Measurements from ENCODE around the gene PTRH1. TPM values are rescaled to one million over a fixed set of nuclear protein-coding genes. Genes with fewer than 3 reads are reported as not detected.
A peak's percentile ranks its signal among the peaks of the same experiment; 100 is the strongest.

Gene PTRH1
- total and polyA plus RNA-seq, 7 experiments from 2014 or later: 7.8 to 28.7 (median 9.4) TPM

DNA sequence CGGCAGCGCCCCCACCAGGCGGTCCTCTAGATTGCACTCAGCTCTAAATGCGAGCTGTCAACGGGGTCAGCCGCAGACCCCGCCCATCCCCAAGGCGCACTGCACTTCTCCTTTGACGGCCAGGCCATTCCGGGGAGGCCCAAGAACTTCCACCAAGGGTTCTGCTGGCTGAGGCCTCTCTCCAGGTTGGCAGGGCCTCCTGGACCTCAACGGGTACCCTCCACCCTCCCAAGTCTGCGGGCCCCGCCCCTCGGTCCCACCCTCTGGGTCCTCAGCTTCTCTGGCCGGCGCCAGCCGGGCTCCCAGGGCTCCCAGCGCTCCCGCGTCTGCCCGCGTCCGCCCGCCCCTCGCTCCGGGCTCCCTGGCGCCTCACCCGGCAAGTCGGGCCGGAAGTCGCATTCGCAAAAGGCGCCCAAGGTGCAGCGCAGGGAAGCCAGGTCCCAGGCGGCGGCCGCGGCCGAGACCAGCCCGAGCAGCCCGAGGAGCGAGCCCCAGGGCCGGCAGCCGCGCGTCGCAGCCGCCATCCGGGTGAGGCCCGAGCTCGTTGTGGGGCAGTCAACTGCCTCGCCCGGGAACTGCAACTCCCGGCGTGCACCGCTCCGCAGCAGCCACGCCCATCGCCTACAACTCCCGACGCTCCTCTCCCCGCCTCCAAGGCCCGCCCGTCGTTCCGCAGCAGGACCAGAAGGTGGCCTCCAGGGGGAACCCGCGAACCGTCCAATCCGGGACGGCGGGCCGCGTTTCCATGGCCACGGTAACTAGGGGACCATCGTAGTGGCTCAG is 19.5 kb upstream of the PTRH1 start, which contains the start of gene TOR2A:
TSS of gene TOR2A (minus strand) at position 548 of the 783 bp plus-strand sequence. CDS start at position 524, 24 bp downstream.
- no peaks in the 10 kb centered on the region for H3K9me3 ChIP-seq (ENCODE audit: control insufficient read depth in 2 of 3, low read length in 3 of 3)
- no peaks in the 10 kb centered on the region for H3K27me3 ChIP-seq (ENCODE audit: control insufficient read depth in 2 of 2, insufficient read depth in 2 of 2, low read length in 2 of 2)
- peak; percentile 97 to 99 (median 98) for DNase-seq
- intact Hi-C loops (cut with micrococcal nuclease): loop anchor here (1.0 to 10.0 kb wide), 21 partner anchors 20 to 795 kb away; partner anchors contain the start of genes FPGS (in 2 of the 2), NAIF1 (in 2 of the 2), PTRH1 (in 2 of the 2) and LRSAM1 (in 1 of the 2)
- Mint-ChIP-seq H3K4me3 (peak within 1 kb of the TSS; percentile 82 to 97 (median 88)), H3K27ac (peak within 1 kb of the TSS; percentile 89 to 98 (median 93)), H3K9me3 (peaks cover 0 to 4% (median 0%) of the 10 kb centered on the region in 11 donors), H3K36me3 (peaks cover 0 to 19% (median 6%) of the 10 kb centered on the region in 5 donors), H3K4me1 (peaks cover 0 to 21% (median 18%) of the 10 kb centered on the region in 7 donors), H3K27me3 (no peaks in the 10 kb centered on the region)
- H3K4me1 ChIP-seq (ENCODE audit: control insufficient read depth in 2 of 2, insufficient read depth in 2 of 2, low read length in 2 of 2): peaks cover 14 to 15% of the 10 kb centered on the region in 2 donors
- peak within 1 kb of the TSS; percentile 88 for H3K27ac ChIP-seq (ENCODE audit: low read depth, low read length)
- H3K36me3 ChIP-seq (ENCODE audit: control insufficient read depth in 2 of 3, insufficient read depth in 3 of 3, low read length in 3 of 3): peaks cover 0 to 41% (median 3%) of the 10 kb centered on the region in 3 experiments
- ATAC-seq: peak; percentile 97
- POLR2A ChIA-PET: interaction anchor here (0.7 to 2.0 kb wide), 19 partner anchors 10 to 285 kb away, joined by 3 to 23 read pairs (median 4); partner anchors contain the start of genes CDK9, PTRH1, SH2D3C and ST6GALNAC4
- peak within 1 kb of the TSS; percentile 73 for H3K4me3 ChIP-seq (ENCODE audit: low read length)
- CTCF ChIA-PET: interaction anchor here (0.6 to 2.9 kb wide), 42 partner anchors 9 to 765 kb away, joined by 3 to 32 read pairs (median 4); partner anchors contain the start of genes CDK9, FPGS, PTRH1 and SH2D3C

- Histone ChIP-seq H3K4me1 (ENCODE audit: control insufficient read depth in 2 of 2, insufficient read depth in 2 of 2, low read length in 2 of 2) (peaks cover 14 to 15% of the 10 kb centered on the region in 2 donors), H3K27me3 (ENCODE audit: control insufficient read depth in 2 of 2, insufficient read depth in 2 of 2, low read length in 2 of 2) (no peaks in the 10 kb centered on the region), H3K27ac (ENCODE audit: low read depth, low read length) (peak overlapping the region; percentile 88), H3K9me3 (ENCODE audit: control insufficient read depth in 2 of 3, low read length in 3 of 3) (no peaks in the 10 kb centered on the region), H3K4me3 (ENCODE audit: low read length) (peak overlapping the region; percentile 73), H3K36me3 (ENCODE audit: control insufficient read depth in 2 of 3, insufficient read depth in 3 of 3, low read length in 3 of 3) (peaks cover 0 to 35% (median 0%) of the 10 kb centered on the region in 3 experiments)
- H3K27me3 Mint-ChIP-seq: no peaks in the 10 kb centered on the region
- H3K4me3 Mint-ChIP-seq: peak overlapping the region; percentile 78 to 91 (median 86)
- peaks cover 0 to 21% (median 18%) of the 10 kb centered on the region in 7 donors for H3K4me1 Mint-ChIP-seq
- peaks cover 0 to 17% (median 6%) of the 10 kb centered on the region in 5 donors for H3K36me3 Mint-ChIP-seq
- ChIA-PET POLR2A (interaction anchor here (0.7 to 2.0 kb wide), 14 partner anchors 11 to 284 kb away, joined by 3 to 23 read pairs (median 4); partner anchors contain the start of genes CDK9, PTRH1, ST6GALNAC4 and TTC16), CTCF (interaction anchor here (0.7 to 2.9 kb wide), 35 partner anchors 11 to 764 kb away, joined by 3 to 32 read pairs (median 5); partner anchors contain the start of genes CDK9, FPGS, PTRH1 and SH2D3C)
- H3K27ac Mint-ChIP-seq: peak overlapping the region in 8 of 9 donors; percentile 81 to 97 (median 88)
- DNase-seq (no peak), ATAC-seq (no peak)
- H3K9me3 Mint-ChIP-seq: peaks cover 0 to 4% (median 0%) of the 10 kb centered on the region in 11 donors
- intact Hi-C loops (cut with micrococcal nuclease): loop anchor here (1.0 to 10.0 kb wide), 6 partner anchors 144 to 794 kb away; partner anchors contain the start of genes LRSAM1 (in 1 of the 2), NAIF1 (in 1 of the 2), RPL12 (in 1 of the 2) and SLC25A25 (in 1 of the 2)
Observed at GRCh38 chr9:127734247-127734746, 18.8 kb upstream of the PTRH1 start.

- Histone ChIP-seq H3K4me1 (ENCODE audit: control insufficient read depth in 2 of 2, insufficient read depth in 2 of 2, low read length in 2 of 2) (peaks cover 14 to 15% of the 10 kb centered on the region in 2 donors), H3K9me3 (ENCODE audit: control insufficient read depth in 2 of 3, low read length in 3 of 3) (no peaks in the 10 kb centered on the region), H3K27me3 (ENCODE audit: control insufficient read depth in 2 of 2, insufficient read depth in 2 of 2, low read length in 2 of 2) (no peaks in the 10 kb centered on the region), H3K36me3 (ENCODE audit: control insufficient read depth in 2 of 3, insufficient read depth in 3 of 3, low read length in 3 of 3) (peaks cover 0 to 29% (median 0%) of the 10 kb centered on the region in 3 experiments), H3K4me3 (ENCODE audit: low read length) (no peak overlapping the region), H3K27ac (ENCODE audit: low read depth, low read length) (peak overlapping the region; percentile 88)
- intact Hi-C loops (cut with micrococcal nuclease): loop anchor here (1.0 to 10.0 kb wide), 6 partner anchors 143 to 793 kb away; partner anchors contain the start of genes LRSAM1 (in 1 of the 2), NAIF1 (in 1 of the 2), RPL12 (in 1 of the 2) and SLC25A25 (in 1 of the 2)
- Mint-ChIP-seq H3K27ac (peak overlapping the region in 7 of 9 donors; percentile 28 to 91 (median 62)), H3K27me3 (no peaks in the 10 kb centered on the region), H3K4me3 (peak overlapping the region in 8 of 10 donors; percentile 44 to 91 (median 77)), H3K4me1 (peaks cover 0 to 21% (median 18%) of the 10 kb centered on the region in 7 donors), H3K36me3 (peaks cover 0 to 13% (median 6%) of the 10 kb centered on the region in 5 donors), H3K9me3 (peaks cover 0 to 4% (median 0%) of the 10 kb centered on the region in 11 donors)
- DNase-seq (no peak), ATAC-seq (no peak)
- ChIA-PET CTCF (interaction anchor here (0.5 to 2.9 kb wide), 14 partner anchors 11 to 229 kb away, joined by 3 to 32 read pairs (median 4); no protein-coding TSS in a partner anchor), POLR2A (interaction anchor here (0.7 kb wide), 1 partner anchor 49 kb away, joined by 3 read pairs; no protein-coding TSS in a partner anchor)
Observed at GRCh38 chr9:127733614-127734013, 18.2 kb upstream of the PTRH1 start.

DNA sequence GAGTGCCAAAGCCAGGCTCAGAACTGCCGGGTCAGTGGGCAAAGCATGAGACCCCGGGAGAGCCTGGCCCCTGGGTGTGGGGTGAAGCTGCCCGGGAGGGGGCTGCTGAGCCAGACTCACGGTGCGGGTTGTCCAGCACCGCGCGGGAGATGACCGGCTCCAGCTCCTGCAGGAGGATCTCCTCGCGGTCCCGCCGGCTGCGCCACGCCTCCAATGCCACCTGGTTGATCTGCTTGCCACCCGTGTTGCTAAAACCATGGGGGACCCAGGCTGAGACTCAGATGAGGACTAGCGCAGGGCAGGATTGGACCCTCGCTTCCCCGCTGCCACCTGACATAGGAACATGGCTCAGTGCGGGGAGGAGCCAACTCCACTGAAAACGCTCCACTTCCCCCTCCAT is 17.0 kb upstream of the PTRH1 start:
- ATAC-seq: no peak
- intact Hi-C loops (cut with micrococcal nuclease): loop anchor here (10.0 kb wide), 2 partner anchors 332 to 788 kb away; partner anchors contain the start of genes NAIF1 (in 1 of the 2) and SLC25A25 (in 1 of the 2)

GRCh38 chr9:127731938-127732337 is 16.5 kb upstream of the PTRH1 start:
- H3K27me3 Mint-ChIP-seq: no peaks in the 10 kb centered on the region
- peaks cover 0 to 20% (median 0%) of the 10 kb centered on the region in 3 experiments for H3K36me3 ChIP-seq (ENCODE audit: control insufficient read depth in 2 of 3, insufficient read depth in 3 of 3, low read length in 3 of 3)
- H3K27me3 ChIP-seq (ENCODE audit: control insufficient read depth in 2 of 2, insufficient read depth in 2 of 2, low read length in 2 of 2): no peaks in the 10 kb centered on the region
- peaks cover 14 to 15% of the 10 kb centered on the region in 2 donors for H3K4me1 ChIP-seq (ENCODE audit: control insufficient read depth in 2 of 2, insufficient read depth in 2 of 2, low read length in 2 of 2)
- H3K9me3 Mint-ChIP-seq: peaks cover 0 to 4% (median 0%) of the 10 kb centered on the region in 11 donors
- no peak for DNase-seq
- H3K9me3 ChIP-seq (ENCODE audit: control insufficient read depth in 2 of 3, low read length in 3 of 3): no peaks in the 10 kb centered on the region
- H3K27ac Mint-ChIP-seq: no peak overlapping the region
- intact Hi-C loops (cut with micrococcal nuclease): loop anchor here (10.0 kb wide), 2 partner anchors 333 to 787 kb away; partner anchors contain the start of genes NAIF1 (in 1 of the 2) and SLC25A25 (in 1 of the 2)
- ChIA-PET POLR2A (interaction anchor here (1.0 kb wide), 1 partner anchor 54 kb away, joined by 4 read pairs; the partner anchor contains the start of gene CDK9), CTCF (interaction anchor here (0.6 to 1.7 kb wide), 2 partner anchors 96 to 142 kb away, joined by 3 to 6 read pairs; no protein-coding TSS in a partner anchor)
- no peak overlapping the region for H3K4me3 Mint-ChIP-seq
- H3K36me3 Mint-ChIP-seq: peaks cover 0 to 5% (median 0%) of the 10 kb centered on the region in 5 donors
- H3K4me1 Mint-ChIP-seq: peaks cover 0 to 19% (median 17%) of the 10 kb centered on the region in 7 donors
- no peak for ATAC-seq
- no peak overlapping the region for H3K27ac ChIP-seq (ENCODE audit: low read depth, low read length)
- H3K4me3 ChIP-seq (ENCODE audit: low read length): no peak overlapping the region

More for the DNA sequence above, 17.0 kb upstream of the PTRH1 start:
- H3K27ac ChIP-seq (ENCODE audit: low read depth, low read length): no peak overlapping the region
- H3K36me3 ChIP-seq (ENCODE audit: control insufficient read depth in 2 of 3, insufficient read depth in 3 of 3, low read length in 3 of 3): peaks cover 0 to 20% (median 0%) of the 10 kb centered on the region in 3 experiments
- Mint-ChIP-seq H3K27ac (no peak overlapping the region), H3K27me3 (no peaks in the 10 kb centered on the region), H3K4me3 (no peak overlapping the region), H3K9me3 (peaks cover 0 to 4% (median 0%) of the 10 kb centered on the region in 11 donors), H3K36me3 (peaks cover 0 to 5% (median 0%) of the 10 kb centered on the region in 5 donors), H3K4me1 (peaks cover 0 to 19% (median 17%) of the 10 kb centered on the region in 7 donors)
- H3K9me3 ChIP-seq (ENCODE audit: control insufficient read depth in 2 of 3, low read length in 3 of 3): no peaks in the 10 kb centered on the region
- H3K4me1 ChIP-seq (ENCODE audit: control insufficient read depth in 2 of 2, insufficient read depth in 2 of 2, low read length in 2 of 2): peaks cover 14 to 15% of the 10 kb centered on the region in 2 donors
- ChIA-PET CTCF (interaction anchor here (1.1 to 1.5 kb wide), 2 partner anchors 137 to 142 kb away, joined by 3 to 5 read pairs; no protein-coding TSS in a partner anchor), POLR2A (interaction anchor here (0.6 to 1.0 kb wide), 2 partner anchors 53 to 193 kb away, joined by 3 to 4 read pairs; partner anchors contain the start of gene CDK9)
- H3K4me3 ChIP-seq (ENCODE audit: low read length): no peak overlapping the region
- DNase-seq: no peak
- H3K27me3 ChIP-seq (ENCODE audit: control insufficient read depth in 2 of 2, insufficient read depth in 2 of 2, low read length in 2 of 2): no peaks in the 10 kb centered on the region
